GM21825 (cell line): ENCODE results near the gene CARMIL1.

ENCODE experiments used
- ATAC-seq: cut with Tn5 transposase; IDR thresholded peaks from one replicate; pipeline ENCODE4 v1.9.1; 2021; ENCODE audit warnings: mild to moderate bottlenecking, moderate library complexity; ENCODE audit not compliant: unreplicated experiment

CARMIL1 gene

DNA sequence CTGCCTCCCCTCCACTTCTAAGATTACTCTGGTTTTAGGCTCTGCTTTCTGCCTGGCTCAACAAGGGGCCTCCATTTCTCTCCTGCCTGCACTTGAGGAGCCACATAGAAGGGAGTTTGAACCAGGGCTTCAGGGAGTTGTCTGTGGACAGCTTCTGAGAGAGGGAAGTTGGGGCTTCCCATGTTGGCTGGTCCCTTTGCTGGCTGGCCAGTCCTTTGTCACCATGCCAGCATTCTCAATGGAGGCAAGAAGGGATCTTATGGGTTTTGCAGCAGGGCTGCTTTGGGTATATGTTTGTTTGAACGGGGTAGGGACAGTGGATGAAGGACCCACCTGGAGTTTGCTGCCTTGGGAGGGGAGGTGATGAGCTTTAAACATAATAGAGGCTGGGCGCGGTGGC, 124.9 kb downstream of the CARMIL1 start:
- no peak for ATAC-seq

DNA sequence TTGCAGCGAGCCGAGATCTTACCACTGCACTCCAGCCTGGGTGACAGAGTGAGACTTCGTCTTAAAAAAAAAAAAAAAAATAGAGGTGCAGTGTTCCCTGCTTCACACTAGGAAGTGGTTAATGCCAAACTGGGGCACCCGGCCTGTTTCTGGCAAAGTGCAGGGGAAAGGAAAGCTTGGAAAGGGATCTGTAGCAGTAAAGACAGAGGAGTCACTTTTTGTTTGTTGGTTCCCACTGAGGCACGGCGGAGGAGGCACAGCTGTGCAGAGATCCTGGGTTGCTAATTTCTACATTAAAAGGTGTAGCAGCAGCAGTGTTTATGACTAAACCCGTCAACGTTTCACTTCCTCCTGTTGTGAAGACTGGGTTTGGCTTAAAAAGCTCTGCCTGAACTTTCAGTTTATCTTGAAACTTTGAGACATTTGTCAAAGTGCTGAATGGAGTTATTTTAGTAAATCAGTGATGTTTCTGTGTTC, 125.6 kb downstream of the CARMIL1 start:
- peak; percentile 93 for ATAC-seq

- ATAC-seq: no peak
These were observed 126.3 kb downstream of the CARMIL1 start for GRCh38 chr6:25405442-25405841.

- no peak for ATAC-seq
These were observed 128.3 kb downstream of the CARMIL1 start for GRCh38 chr6:25407431-25407830.

DNA sequence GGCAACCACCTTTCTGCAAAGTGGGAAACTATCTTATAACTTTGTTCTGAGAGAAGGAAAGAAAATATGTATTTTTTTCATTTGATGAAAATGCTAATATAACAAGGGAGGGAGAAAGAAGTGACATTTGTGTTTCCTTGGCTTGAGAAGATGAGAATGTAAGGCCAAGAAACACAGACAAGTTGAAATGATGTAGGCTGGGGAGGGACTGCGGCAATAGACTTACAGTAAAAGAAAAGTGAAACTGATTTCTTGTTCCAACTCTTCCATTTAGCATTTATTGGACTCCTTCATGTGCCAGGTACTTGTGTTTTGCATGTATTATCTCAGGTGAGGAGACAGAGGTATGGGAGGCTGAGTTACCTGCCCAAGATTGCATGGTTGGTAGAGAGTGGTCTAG, 130.9 kb downstream of the CARMIL1 start:
- ATAC-seq: no peak

DNA sequence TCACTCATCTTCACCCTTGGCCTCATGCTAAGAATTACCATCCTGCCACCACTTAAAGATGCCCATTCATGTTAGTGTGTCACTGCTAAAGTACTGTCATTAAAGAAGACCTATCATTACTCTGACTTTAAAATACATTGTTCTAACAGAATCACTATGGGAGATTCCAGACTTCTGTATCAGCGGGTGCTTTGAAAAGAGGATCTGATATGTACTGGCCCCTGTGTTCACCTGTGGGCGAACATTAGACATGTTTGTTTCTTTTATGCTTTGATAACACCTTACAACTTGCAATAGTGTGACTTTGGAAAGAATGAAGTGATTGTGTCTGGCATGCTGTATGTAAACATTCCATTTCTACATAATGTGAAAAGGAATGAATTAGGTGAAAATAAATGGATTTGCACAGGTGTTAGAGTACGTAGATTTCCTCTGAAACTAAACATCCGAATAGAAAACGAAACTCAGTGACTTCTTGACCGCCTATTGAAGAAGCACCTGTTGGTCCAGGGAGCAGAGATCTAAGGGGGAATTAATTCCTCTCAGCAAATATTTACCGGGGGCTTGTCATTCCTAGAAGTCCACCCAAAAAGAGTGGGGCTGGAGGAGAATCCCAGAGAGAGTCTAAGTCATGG, 132.3 kb downstream of the CARMIL1 start:
- no peak for ATAC-seq

GRCh38 chr6:25413207-25413905, 134.2 kb downstream of the CARMIL1 start:
- ATAC-seq: no peak

GRCh38 chr6:25414168-25414567, 135.0 kb downstream of the CARMIL1 start:
- no peak for ATAC-seq

DNA sequence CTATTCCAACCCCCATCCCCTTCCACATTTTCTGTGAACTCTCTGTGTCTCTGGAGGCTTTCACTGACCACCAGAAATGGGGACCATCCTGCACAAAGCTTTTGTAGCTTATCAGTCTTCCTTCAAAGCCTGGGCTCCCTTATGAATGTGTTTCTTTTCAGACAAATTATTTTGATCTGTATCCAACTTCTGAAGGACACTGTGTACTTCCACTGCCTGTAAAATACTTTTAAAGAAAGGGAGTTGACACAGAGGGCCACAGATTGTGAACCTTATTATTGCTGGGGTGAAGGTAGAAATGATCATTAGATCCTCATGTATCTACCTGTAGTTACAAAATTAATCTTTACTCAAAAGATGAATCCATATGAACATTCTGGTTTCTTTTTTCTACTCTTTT, 135.6 kb downstream of the CARMIL1 start:
- no peak for ATAC-seq

GRCh38 chr6:25415274-25415673, 136.1 kb downstream of the CARMIL1 start:
- ATAC-seq: no peak

DNA sequence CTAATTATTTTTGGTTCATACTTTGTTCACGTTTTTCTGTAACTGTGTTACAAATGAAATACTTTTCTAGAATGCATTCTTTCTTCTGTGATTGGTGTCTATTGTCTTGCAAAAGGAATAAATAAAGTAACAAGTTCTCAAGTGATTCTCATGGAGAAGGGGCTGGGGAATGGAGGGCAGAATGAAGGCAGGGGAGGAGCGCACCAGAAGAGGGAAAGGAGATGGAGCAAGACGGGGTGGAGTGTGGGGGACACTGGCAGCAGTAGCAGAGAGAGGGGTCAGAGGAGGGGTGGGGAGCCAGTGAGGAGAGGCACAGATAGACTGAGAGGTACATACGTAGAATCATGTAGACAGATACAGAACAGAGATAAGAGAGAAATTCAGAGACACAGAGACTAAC, 136.5 kb downstream of the CARMIL1 start:
- ATAC-seq: no peak

GRCh38 chr6:25417046-25417605, 138.0 kb downstream of the CARMIL1 start:
- ATAC-seq: no peak

DNA sequence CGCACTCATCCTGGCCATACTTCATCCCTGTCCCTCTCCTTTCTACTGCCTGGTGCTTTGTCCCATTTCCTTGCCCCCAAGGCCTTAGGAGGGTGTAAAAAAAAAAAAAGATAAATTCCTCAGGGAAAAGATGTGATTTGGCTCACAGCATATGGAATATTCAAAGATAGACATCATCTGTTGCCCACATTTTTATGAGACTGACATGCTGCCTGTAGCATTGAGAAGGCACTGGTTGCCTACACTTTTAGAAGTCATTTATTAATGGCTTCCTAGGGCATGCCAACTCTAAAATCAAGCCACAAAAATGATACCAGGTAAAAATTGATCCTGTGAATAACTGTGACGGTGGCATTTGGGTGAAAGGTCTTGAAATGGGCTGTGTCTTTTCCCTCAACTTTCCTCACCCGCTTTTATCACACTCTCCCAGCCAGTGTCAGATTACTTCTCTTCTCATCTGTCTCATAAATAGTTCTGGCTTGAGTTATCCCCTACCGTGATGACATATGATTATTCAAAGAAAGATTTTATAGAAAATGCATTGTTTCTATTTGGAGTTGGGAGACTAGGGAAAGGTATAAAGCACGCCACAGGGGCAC, 139.4 kb downstream of the CARMIL1 start:
- no peak for ATAC-seq

DNA sequence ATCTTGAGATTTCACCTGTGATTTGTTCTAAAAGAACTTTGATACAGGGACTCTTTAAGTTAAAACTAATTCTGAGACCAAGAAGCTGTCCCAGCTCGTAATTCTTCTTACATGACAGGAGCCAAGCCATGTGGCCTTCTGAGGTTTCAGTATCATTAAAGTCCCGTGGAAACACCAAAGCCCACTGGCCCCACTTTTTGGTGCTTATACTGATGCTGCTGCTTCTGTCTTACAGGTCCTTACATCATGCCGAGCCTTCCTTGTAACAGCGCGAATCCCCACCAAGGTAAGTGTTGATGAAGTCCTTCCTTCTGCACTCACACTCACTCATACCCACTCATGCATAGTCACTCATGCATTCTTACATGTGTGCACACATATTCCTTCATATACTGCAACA, 140.7 kb downstream of the CARMIL1 start:
- ATAC-seq: no peak

- no peak for ATAC-seq
These were observed 144.2 kb downstream of the CARMIL1 start for GRCh38 chr6:25423358-25423757.

DNA sequence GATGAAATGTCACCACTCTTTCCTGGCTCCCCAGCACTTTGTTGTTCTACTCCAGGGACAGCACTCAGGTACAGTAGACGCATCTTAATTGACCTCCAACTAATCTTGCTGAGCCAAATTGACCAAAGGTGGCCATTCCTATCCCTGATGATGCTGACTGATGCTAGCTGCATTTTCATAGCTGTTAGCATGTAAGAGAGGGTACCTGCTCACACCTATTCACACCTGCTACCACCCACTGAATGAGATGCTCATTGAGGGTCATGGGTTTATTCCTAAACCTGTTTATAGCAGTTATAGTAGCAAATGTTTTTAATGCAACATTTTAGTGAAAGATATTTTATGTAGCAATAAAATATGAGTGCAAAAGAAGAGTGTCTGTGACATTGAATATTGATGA, 145.1 kb downstream of the CARMIL1 start:
- no peak for ATAC-seq

DNA sequence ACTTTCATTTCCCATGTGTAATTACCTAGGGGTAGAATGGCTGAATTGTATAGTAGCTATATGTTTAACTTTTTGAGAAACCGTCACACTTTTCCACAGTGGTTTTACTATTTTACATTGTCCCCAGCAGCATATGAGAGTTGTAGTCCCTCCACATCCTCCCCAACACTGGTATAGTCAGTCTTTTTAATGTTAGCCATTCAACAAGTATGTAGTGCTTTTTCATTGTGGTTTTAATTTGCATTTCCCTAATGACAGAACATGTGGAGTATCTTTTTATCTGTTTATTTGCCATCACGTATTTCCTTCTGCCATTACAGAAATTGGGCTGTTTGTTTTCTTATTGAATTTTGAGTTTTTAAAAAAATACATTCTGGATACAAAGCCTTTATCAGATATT, 148.4 kb downstream of the CARMIL1 start:
- ATAC-seq: no peak

DNA sequence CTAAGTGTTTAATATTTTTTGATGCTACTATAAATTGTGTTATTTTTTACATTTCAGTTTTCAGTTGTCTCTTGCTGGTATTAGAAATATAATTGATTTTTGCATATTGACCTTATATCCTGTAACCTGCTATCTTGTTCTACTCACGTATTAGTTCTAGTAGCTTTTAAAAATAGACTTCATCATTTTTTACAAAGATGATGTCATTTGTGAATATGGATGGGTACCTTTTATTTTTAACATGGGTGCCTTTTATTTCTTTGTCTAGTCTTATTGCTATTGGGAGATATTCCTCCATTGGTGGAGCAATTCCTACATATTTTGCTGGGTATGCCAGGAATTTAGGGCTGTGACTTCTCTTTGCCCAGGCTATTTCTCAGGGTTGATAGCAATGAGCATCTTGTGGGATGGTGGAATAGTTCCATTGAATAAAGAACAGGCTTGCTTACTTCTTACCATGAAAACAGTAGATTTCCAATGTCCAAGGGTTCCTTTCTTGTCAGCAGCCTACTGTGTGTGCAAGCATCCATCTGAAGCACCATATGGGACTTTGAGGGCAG, 149.7 kb downstream of the CARMIL1 start:
- ATAC-seq: no peak

DNA sequence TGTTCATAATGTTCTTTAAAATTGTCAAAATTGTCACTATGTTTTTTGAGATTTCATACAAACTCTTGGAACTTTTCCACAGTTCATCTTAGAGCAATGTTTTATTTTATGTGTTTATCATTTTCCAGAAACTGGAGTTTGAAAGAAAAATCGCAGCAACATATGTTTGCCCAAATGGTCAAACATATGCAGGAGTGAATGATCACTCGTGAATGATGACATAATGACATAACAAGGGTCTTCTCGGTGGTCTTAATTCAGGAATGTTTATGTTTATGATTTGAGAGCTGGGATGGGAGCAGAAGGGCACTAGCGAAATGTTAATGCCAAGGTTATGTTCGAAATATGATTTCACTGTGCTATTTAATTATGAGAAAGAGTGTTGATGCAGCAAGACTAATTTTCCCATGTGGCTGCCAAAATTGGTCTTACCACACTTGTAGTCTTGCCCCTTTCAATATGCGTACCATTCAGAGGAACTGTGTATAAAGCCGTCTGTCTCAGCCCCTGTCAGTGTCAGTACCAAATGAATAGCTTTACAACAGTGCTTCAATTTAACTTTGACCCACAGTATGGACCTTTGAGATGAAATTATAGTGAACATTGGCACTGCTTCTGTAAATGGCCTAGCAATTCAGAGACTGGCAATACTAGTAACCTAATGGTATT, 152.3 kb downstream of the CARMIL1 start:
- no peak for ATAC-seq

DNA sequence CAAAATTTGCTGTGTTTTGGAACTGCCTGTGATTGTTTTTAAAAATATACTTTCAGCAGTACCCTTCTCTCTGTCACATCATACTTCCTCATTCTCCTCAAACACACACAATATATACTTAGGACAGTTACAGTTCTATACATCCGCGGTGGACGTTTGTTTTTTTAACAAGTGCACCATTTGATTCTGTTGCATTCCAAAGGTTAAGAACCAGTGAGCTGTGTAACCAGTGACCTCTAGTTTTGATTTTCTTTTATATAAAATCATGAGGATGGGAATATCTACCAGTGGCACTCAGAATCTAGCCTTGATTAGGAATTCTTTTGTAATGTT, 152.8 kb downstream of the CARMIL1 start:
- ATAC-seq: no peak

GRCh38 chr6:25434921-25435320, 155.7 kb downstream of the CARMIL1 start:
- no peak for ATAC-seq
